Fibroblast of pulmonary artery (primary cell): Measurements from ENCODE around the gene FLOT2.

Experiments
- DNase-seq: peaks from one replicate; pipeline ENCODE4 v3.0.0-alpha.2; 2010; ENCODE audit warnings: low read depth
- H3K4me3 ChIP-seq: replicated peaks from 2 replicates; pipeline ENCODE4 v1.5.1; 2011; ENCODE audit warnings: low read depth, mild to moderate bottlenecking, control low read depth, low read length, moderate library complexity
- CTCF ChIP-seq: IDR thresholded peaks from 2 replicates; pipeline ENCODE4 v1.5.1; 2011; ENCODE audit warnings: mild to moderate bottlenecking, control low read depth, low read length, inconsistent platforms; ENCODE audit errors: missing control alignments

The FLOT2 gene

GRCh38 chr17:28928061-28928460, 30.5 kb upstream of the FLOT2 start:
- DNase-seq = no peak
- TF ChIP-seq CTCF = no peak
- H3K4me3 ChIP-seq = no peak overlapping the region

GRCh38 chr17:28926786-28927185, 29.3 kb upstream of the FLOT2 start:
- no peak overlapping the region for H3K4me3 ChIP-seq
- TF ChIP-seq CTCF = no peak
- no peak for DNase-seq

- no peak for TF ChIP-seq CTCF
- no peak for DNase-seq
- no peak overlapping the region for H3K4me3 ChIP-seq
Measured at GRCh38 chr17:28926366-28926765, 28.8 kb upstream of the FLOT2 start.

GRCh38 chr17:28925912-28926365, 28.4 kb upstream of the FLOT2 start:
- H3K4me3 ChIP-seq = no peak overlapping the region
- DNase-seq = peak; percentile 90
- TF ChIP-seq CTCF = no peak

- no peak overlapping the region for H3K4me3 ChIP-seq
- TF ChIP-seq CTCF = no peak
- no peak for DNase-seq
Measured at GRCh38 chr17:28920201-28920600, 22.7 kb upstream of the FLOT2 start.

- H3K4me3 ChIP-seq = no peak overlapping the region
- no peak for TF ChIP-seq CTCF
- DNase-seq = no peak
Measured at GRCh38 chr17:28918295-28918694, 20.8 kb upstream of the FLOT2 start.

GRCh38 chr17:28917465-28917864, 19.9 kb upstream of the FLOT2 start:
- no peak overlapping the region for H3K4me3 ChIP-seq
- DNase-seq = no peak
- no peak for TF ChIP-seq CTCF
